ENCODE data around the gene RNF31. TPM values are rescaled to one million over a fixed set of nuclear protein-coding genes. Genes with fewer than 3 reads are reported as not detected.

The RNF31 gene
- polyA plus RNA-seq, 1 donor: 39.1 TPM

DNA sequence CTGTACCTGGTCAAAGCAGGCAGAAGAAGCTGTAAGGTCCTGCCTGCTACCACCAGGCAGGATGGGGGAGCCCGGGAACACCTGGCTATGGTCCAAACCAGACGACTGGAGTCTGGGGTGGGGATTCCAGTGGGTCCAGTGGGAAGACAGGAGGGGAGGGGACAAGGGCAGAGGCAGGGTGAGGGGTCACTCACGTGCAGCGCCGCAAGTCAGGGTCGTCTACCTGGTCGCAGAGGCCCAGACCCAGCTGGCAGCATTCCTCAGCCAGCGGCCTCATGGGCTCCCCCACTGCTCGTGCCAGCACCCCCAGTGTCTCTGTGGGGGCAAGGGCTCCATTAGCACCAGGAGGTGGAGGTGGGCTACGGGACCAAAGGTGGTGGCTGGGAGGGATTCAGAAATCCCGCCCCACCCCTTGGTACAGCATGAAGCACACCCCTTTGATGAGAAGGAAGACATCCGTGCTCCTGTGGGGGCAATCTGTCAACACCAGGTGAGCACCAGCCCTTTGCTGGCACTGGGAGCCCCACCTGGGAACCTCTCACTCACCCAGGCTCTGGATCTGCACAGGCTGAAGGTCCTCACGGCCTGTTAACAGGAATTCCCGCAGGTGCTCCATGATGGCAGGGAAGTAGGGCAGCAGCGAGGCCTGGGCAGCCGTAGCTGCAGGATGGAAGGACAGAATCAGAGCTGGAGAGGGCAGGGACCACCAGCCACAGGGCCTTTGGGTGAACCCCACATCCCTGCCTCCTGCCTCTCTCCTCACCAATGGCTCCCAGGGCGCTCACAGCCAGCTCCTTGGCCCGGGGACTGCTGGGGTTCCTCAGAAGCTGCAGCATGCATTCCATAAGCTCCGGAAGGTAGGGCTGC is 37.0 kb downstream of the RNF31 start:
- Histone ChIP-seq H3K36me3 (ENCODE audit: control insufficient read depth, insufficient read depth, low read length) (peaks cover 81% of the 10 kb centered on the region), H3K9me3 (ENCODE audit: control insufficient read depth, low read depth, low read length) (peaks cover 3% of the 10 kb centered on the region), H3K4me3 (ENCODE audit: low read length) (no peak overlapping the region), H3K4me1 (ENCODE audit: control insufficient read depth, insufficient read depth, low read length) (peaks cover 35% of the 10 kb centered on the region), H3K27me3 (ENCODE audit: control insufficient read depth, insufficient read depth, low read length) (no peaks in the 10 kb centered on the region), H3K27ac (ENCODE audit: low read length) (no peak overlapping the region)
- WGBS (ENCODE audit: insufficient coverage, low lambda C conversion rate): no CpG with 5 or more reads among the region's 19 CpGs
- no peak for DNase-seq

DNA sequence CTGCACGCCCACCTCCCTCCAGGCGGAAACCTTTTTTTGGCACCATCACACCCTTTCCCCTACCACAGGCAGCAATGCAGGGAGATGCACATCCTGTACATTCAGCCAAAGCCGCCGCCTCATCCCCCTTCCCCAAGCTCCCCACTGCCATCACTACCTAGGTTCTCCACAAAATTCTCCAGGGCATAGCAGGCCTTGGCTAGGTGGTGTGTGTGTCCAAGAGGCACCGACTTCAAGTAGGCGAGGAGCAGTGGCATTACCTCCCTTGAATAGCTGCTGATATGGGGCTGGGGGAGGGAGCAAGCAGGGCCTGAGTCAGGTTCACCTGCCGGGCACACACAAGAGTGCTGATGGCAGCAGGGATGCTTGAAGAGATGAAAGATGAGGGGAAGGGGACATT is 37.7 kb downstream of the RNF31 start:
- H3K4me1 ChIP-seq (ENCODE audit: control insufficient read depth, insufficient read depth, low read length): peaks cover 28% of the 10 kb centered on the region
- WGBS (ENCODE audit: insufficient coverage, low lambda C conversion rate): 100% methylated on average over 1 of the region's 7 CpGs
- DNase-seq: no peak
- peaks cover 81% of the 10 kb centered on the region for H3K36me3 ChIP-seq (ENCODE audit: control insufficient read depth, insufficient read depth, low read length)
- no peaks in the 10 kb centered on the region for H3K27me3 ChIP-seq (ENCODE audit: control insufficient read depth, insufficient read depth, low read length)
- H3K9me3 ChIP-seq (ENCODE audit: control insufficient read depth, low read depth, low read length): peaks cover 3% of the 10 kb centered on the region
- no peak overlapping the region for H3K27ac ChIP-seq (ENCODE audit: low read length)
- no peak overlapping the region for H3K4me3 ChIP-seq (ENCODE audit: low read length)

DNA sequence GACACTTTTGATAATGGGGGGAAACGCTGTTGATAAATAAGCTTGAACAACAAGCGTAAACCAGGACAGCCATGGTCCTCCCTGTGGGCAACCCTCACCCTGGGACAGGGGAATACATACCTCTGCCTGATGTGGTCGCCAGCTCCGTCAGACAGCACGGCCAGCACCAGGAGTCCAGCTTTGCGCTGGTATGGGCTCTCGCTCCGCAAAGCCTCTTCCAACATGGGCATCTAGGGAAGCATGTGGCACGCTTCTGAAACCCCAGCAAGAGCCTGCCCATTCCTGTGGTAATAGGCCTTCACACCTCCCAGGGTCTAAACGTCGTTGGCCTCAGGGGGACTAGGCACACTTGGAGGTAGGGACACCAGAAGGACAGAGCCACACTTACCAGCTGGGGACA is 38.4 kb downstream of the RNF31 start:
- no peak overlapping the region for H3K4me3 ChIP-seq (ENCODE audit: low read length)
- no peak overlapping the region for H3K27ac ChIP-seq (ENCODE audit: low read length)
- H3K36me3 ChIP-seq (ENCODE audit: control insufficient read depth, insufficient read depth, low read length): peaks cover 78% of the 10 kb centered on the region
- no CpG with 5 or more reads among the region's 11 CpGs for whole genome bisulfite sequencing (ENCODE audit: insufficient coverage, low lambda C conversion rate)
- H3K9me3 ChIP-seq (ENCODE audit: control insufficient read depth, low read depth, low read length): peaks cover 3% of the 10 kb centered on the region
- H3K4me1 ChIP-seq (ENCODE audit: control insufficient read depth, insufficient read depth, low read length): peaks cover 21% of the 10 kb centered on the region
- no peaks in the 10 kb centered on the region for H3K27me3 ChIP-seq (ENCODE audit: control insufficient read depth, insufficient read depth, low read length)
- DNase-seq: no peak

DNA sequence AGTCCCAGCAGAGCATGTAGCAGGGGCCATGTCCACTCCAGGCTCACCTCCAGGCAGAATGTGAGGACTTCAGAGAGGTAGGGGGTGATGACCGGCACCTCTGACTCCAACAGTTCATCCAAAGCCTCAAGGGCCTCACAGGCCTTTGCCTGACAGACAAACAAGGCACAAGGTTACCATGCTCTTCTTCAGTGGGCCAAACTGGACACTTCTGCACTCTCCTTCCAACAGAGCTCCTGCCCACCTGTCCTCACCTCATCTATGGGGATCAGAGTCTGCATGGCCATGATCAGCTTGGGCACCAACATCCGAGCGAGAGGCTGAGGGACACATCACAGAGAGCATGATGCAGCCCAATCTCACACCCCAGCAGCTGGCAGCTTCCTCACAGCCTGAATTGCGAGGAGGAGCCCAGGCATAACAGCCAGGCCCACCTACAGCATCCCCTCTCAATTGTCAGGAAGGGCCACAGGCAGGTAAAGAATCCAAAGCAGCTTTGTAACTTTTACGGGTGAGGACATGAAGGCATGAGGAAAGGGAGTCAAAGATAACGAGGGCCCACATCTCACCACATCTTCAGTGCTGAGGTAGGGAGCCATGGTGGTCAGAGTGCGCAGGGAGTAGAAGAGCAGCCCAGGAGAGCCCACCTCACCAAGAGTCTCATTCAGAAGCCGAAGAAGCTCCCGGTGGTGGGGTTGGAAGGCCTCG is 39.7 kb downstream of the RNF31 start:
- Histone ChIP-seq H3K27me3 (ENCODE audit: control insufficient read depth, insufficient read depth, low read length) (no peaks in the 10 kb centered on the region), H3K36me3 (ENCODE audit: control insufficient read depth, insufficient read depth, low read length) (peaks cover 72% of the 10 kb centered on the region), H3K9me3 (ENCODE audit: control insufficient read depth, low read depth, low read length) (peaks cover 3% of the 10 kb centered on the region), H3K4me3 (ENCODE audit: low read length) (no peak overlapping the region), H3K27ac (ENCODE audit: low read length) (no peak overlapping the region), H3K4me1 (ENCODE audit: control insufficient read depth, insufficient read depth, low read length) (peaks cover 12% of the 10 kb centered on the region)
- no CpG with 5 or more reads among the region's 10 CpGs for WGBS (ENCODE audit: insufficient coverage, low lambda C conversion rate)
- no peak for DNase-seq

DNA sequence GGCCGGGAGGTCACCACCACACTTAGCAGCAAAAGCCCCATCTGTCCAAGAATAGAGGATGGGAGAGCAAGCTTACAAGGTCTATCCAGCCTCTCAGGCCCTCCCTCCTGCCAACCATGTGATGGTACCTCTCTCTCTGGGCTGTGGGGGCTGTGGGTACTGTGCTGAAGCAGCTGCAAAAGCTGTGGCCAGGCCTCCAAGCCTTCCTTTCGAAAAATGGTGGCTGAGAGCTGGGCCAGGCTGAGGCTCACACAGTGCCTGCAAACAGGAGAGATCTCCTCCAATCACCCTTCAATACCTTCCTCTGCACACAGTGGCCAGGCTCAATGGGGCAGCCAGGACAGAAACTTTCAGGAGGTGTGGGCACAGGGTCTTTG is 40.2 kb downstream of the RNF31 start:
- Histone ChIP-seq H3K27ac (ENCODE audit: low read length) (peak overlapping the region; percentile 76), H3K4me3 (ENCODE audit: low read length) (peak overlapping the region; percentile 83), H3K4me1 (ENCODE audit: control insufficient read depth, insufficient read depth, low read length) (peaks cover 9% of the 10 kb centered on the region), H3K36me3 (ENCODE audit: control insufficient read depth, insufficient read depth, low read length) (peaks cover 72% of the 10 kb centered on the region), H3K9me3 (ENCODE audit: control insufficient read depth, low read depth, low read length) (peaks cover 3% of the 10 kb centered on the region), H3K27me3 (ENCODE audit: control insufficient read depth, insufficient read depth, low read length) (no peaks in the 10 kb centered on the region)
- DNase-seq: no peak
- WGBS (ENCODE audit: insufficient coverage, low lambda C conversion rate): no CpG with 5 or more reads among the region's 2 CpGs

DNA sequence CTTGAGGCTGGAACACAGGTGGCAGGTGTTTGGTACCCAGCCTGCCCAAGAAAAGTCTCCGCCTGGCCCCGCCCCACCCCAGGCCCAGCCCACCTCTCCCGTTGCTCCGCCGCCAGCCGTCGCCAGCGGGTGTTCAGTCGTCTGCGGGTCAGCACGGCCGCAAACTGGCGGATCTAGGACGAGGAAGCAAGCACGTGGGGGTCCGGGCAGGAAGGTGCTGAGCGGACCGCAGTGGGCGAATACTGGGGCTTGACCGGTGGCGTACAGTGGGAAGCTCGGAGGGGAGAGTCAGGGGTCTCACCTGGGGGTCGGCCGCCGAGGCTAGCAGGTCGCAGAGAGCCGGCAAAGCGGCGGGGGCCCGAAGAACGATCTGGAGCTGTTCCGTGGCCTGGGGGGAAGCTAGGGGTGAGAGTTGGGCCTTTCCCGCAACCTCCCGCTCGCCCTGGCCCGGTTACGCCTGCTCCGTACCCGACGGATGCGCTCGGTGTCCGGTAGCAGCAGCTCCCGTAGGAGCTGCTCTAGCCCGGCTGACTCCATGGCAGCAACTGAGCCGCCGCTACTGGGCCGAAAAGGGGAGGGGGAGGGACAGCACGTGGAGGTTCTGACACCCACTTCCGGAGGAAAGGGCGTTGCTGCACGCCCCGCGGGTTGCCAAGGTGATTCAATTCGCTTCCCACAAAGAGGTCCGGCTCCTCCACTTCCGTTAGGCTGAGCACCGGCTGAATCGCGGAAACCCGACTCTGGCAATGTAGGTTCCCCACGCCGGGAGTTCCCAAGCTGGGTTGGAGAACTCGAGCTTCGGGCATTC is 41.2 kb downstream of the RNF31 start, which contains the start of gene IPO4:
IPO4 (minus strand) TSS at position 566 of the 808 bp plus-strand sequence; CDS start at position 537, 29 bp downstream.
- Histone ChIP-seq H3K9me3 (ENCODE audit: control insufficient read depth, low read depth, low read length) (peaks cover 3% of the 10 kb centered on the region), H3K27ac (ENCODE audit: low read length) (peak within 1 kb of the TSS; percentile 76), H3K27me3 (ENCODE audit: control insufficient read depth, insufficient read depth, low read length) (no peaks in the 10 kb centered on the region), H3K4me1 (ENCODE audit: control insufficient read depth, insufficient read depth, low read length) (peaks cover 9% of the 10 kb centered on the region), H3K36me3 (ENCODE audit: control insufficient read depth, insufficient read depth, low read length) (peaks cover 69% of the 10 kb centered on the region), H3K4me3 (ENCODE audit: low read length) (peak within 1 kb of the TSS; percentile 83)
- DNase-seq: peak; percentile 96
- WGBS (ENCODE audit: insufficient coverage, low lambda C conversion rate): no CpG with 5 or more reads among the region's 65 CpGs

DNA sequence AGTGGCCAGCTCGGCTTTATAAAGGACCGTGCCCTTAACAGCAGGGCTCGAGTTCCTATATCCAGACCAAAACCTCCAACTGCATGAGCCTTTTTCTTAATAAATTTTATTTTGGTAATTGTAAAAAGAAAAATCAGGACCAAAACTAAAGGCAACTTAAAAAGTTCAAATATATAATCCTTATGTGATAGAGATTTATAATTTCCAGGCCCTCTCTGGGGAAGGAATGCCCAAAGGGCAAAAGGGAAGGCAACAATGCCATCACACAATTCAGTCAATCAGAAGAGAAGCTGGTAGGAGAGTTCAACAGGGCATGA is 41.7 kb downstream of the RNF31 start:
- Histone ChIP-seq H3K36me3 (ENCODE audit: control insufficient read depth, insufficient read depth, low read length) (peaks cover 66% of the 10 kb centered on the region), H3K27ac (ENCODE audit: low read length) (peak overlapping the region; percentile 8), H3K4me3 (ENCODE audit: low read length) (peak overlapping the region; percentile 83), H3K4me1 (ENCODE audit: control insufficient read depth, insufficient read depth, low read length) (peaks cover 9% of the 10 kb centered on the region), H3K9me3 (ENCODE audit: control insufficient read depth, low read depth, low read length) (peaks cover 3% of the 10 kb centered on the region), H3K27me3 (ENCODE audit: control insufficient read depth, insufficient read depth, low read length) (no peaks in the 10 kb centered on the region)
- no CpG with 5 or more reads among the region's 3 CpGs for WGBS (ENCODE audit: insufficient coverage, low lambda C conversion rate)
- no peak for DNase-seq

DNA sequence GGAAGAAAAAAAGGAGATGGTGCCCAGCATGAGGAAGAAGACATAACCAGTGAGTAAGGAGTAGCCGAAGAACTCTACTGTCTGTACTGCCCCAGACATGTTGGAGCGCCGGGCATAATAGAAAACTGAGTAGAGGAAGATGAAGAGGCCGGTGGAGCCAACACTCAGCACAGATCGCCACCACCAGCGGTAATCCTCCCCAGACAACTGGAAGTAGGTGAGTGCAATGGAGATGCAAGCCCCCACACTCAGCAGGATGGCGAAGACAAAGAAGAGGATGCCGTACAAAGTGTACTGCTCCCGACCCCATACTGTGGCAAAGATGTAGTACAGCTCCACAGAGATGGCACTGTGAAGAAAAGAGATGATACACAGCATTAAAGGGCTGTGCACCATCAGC is 42.2 kb downstream of the RNF31 start:
- Histone ChIP-seq H3K27ac (ENCODE audit: low read length) (no peak overlapping the region), H3K27me3 (ENCODE audit: control insufficient read depth, insufficient read depth, low read length) (no peaks in the 10 kb centered on the region), H3K4me1 (ENCODE audit: control insufficient read depth, insufficient read depth, low read length) (peaks cover 13% of the 10 kb centered on the region), H3K36me3 (ENCODE audit: control insufficient read depth, insufficient read depth, low read length) (peaks cover 61% of the 10 kb centered on the region), H3K9me3 (ENCODE audit: control insufficient read depth, low read depth, low read length) (peaks cover 3% of the 10 kb centered on the region), H3K4me3 (ENCODE audit: low read length) (no peak overlapping the region)
- DNase-seq: no peak
- WGBS (ENCODE audit: insufficient coverage, low lambda C conversion rate): 100% methylated on average over 1 of the region's 9 CpGs

DNA sequence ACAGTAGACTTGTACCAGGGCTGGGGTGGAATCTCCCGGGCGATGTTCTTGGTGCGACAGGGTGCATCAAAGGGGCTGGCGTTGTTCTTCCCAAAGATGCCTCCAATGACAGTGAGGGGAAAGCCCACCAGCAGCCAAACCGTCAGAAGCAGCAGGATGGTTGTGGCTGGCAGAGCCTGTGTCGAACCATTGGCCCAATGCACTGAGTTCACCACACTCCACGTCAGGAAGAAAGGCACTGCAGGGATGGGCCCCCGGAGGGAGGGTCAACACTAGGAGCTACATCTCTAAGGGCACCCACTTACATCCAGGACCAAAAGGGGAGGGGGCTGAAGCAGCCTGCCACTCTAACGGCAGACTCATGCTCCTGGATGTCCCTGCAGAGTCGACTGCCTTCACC is 43.1 kb downstream of the RNF31 start:
- no CpG with 5 or more reads among the region's 10 CpGs for WGBS (ENCODE audit: insufficient coverage, low lambda C conversion rate)
- Histone ChIP-seq H3K27me3 (ENCODE audit: control insufficient read depth, insufficient read depth, low read length) (no peaks in the 10 kb centered on the region), H3K4me1 (ENCODE audit: control insufficient read depth, insufficient read depth, low read length) (peaks cover 18% of the 10 kb centered on the region), H3K27ac (ENCODE audit: low read length) (no peak overlapping the region), H3K36me3 (ENCODE audit: control insufficient read depth, insufficient read depth, low read length) (peaks cover 52% of the 10 kb centered on the region), H3K4me3 (ENCODE audit: low read length) (no peak overlapping the region), H3K9me3 (ENCODE audit: control insufficient read depth, low read depth, low read length) (peaks cover 6% of the 10 kb centered on the region)
- no peak for DNase-seq

DNA sequence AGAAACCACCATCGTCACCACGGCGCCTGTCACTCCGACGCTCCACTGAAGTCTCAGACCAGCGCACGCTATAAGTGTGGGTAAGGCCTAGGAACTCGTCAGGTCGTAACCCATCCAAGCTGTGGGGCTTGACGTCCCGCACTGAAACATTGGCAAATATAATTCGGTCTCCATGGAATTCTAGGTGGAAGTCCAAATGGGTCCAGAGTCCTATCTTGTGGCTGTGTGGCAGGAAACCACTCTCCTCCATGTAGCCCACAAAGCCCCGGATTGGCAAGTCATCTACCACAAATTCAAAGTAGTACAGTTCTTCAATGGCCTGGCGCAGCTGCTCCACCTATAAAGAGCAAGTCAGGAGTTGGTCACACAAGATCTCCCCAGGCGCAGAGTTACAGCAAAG is 45.6 kb downstream of the RNF31 start:
- peaks cover 20% of the 10 kb centered on the region for H3K4me1 ChIP-seq (ENCODE audit: control insufficient read depth, insufficient read depth, low read length)
- H3K4me3 ChIP-seq (ENCODE audit: low read length): no peak overlapping the region
- WGBS (ENCODE audit: insufficient coverage, low lambda C conversion rate): no CpG with 5 or more reads among the region's 15 CpGs

More for the DNA sequence above, 45.6 kb downstream of the RNF31 start:
- H3K27ac ChIP-seq (ENCODE audit: low read length): no peak overlapping the region
- H3K36me3 ChIP-seq (ENCODE audit: control insufficient read depth, insufficient read depth, low read length): peaks cover 31% of the 10 kb centered on the region
- no peak for DNase-seq
- no peaks in the 10 kb centered on the region for H3K27me3 ChIP-seq (ENCODE audit: control insufficient read depth, insufficient read depth, low read length)
- peaks cover 9% of the 10 kb centered on the region for H3K9me3 ChIP-seq (ENCODE audit: control insufficient read depth, low read depth, low read length)
